Sigmoid colon (tissue), 7 donors: ENCODE data around the gene BGN. TPM values are rescaled to one million over a fixed set of nuclear protein-coding genes. Genes with fewer than 3 reads are reported as not detected.

ENCODE experiments used
- DNase-seq: peaks from one replicate; pipeline ENCODE4 v3.0.0-alpha.2; 2019
- H3K27ac ChIP-seq, 4 donors: fragments of 200-600 bp; sonication (generic); one replicate each; pipeline ENCODE4 v1.5.1; 2016 to 2019; ENCODE audit warnings: mild to moderate bottlenecking in 1 of 4
- H3K27me3 ChIP-seq, 3 donors: fragments of 200-600 bp; sonication (generic); one replicate each; pipeline ENCODE4 v1.5.1; 2019; ENCODE audit warnings: mild to moderate bottlenecking in 1 of 3
- H3K36me3 ChIP-seq, 4 donors: fragments of 200-600 bp; sonication (generic); one replicate each; pipeline ENCODE4 v1.5.1; 2016 to 2019
- H3K4me1 ChIP-seq, 4 donors: fragments of 200-600 bp; sonication (generic); one replicate each; pipeline ENCODE4 v1.5.1; 2017 to 2019
- H3K4me3 ChIP-seq, 4 donors: fragments of 200-600 bp; sonication (generic); one replicate each; pipeline ENCODE4 v1.5.1; 2017 to 2019; ENCODE audit warnings: mild to moderate bottlenecking in 2 of 4, moderate library complexity in 1 of 4
- H3K9me3 ChIP-seq, 4 donors: fragments of 200-600 bp in 3 of 4; sonication (generic) in 3 of 4; one replicate each; pipeline versions ENCODE4 v1.5.1 to v1.6.1; 2013 to 2019
- EP300 ChIP-seq, 4 donors: sonication (generic); formaldehyde crosslinking; IDR thresholded peaks; one replicate each; pipeline ENCODE4 v1.6.1; 2017; ENCODE audit warnings: antibody characterized with exemption in 4 of 4
- POLR2A ChIP-seq, 2 donors: fragments of 450-650 bp; IDR thresholded peaks; one replicate each; pipeline ENCODE4 v1.6.1; 2016; ENCODE audit warnings: antibody characterized with exemption in 2 of 2, mild to moderate bottlenecking in 2 of 2, moderate library complexity in 2 of 2
- POLR2AphosphoS5 ChIP-seq, 4 donors: sonication (generic); formaldehyde crosslinking; IDR thresholded peaks; one replicate each; pipeline ENCODE4 v1.6.1; 2017; ENCODE audit warnings: antibody characterized with exemption in 4 of 4
- WGBS, 2 donors: extraction: QIAGEN DNeasy Blood & Tissue Kit; methylation state at CpG; one replicate each; pipeline ENCODE4 v1.1.7; 2013; 5-methylcytosine and 5-hydroxymethylcytosine counted together
- intact Hi-C: fragments of 100-400 bp; cut with DNase I; formaldehyde crosslinking; loops from one replicate; pipeline ENCODE4 v1.15.1; 2023
- polyA plus RNA-seq, 3 donors: library from polyadenylated mRNA; stranded (reverse); fragments of 200-250 nt; gene quantifications; one replicate each; pipeline ENCODE4 v1.2.3, GENCODE V29; 2013
- total RNA-seq, 4 donors: library from RNA; depleted of rRNA; stranded (reverse); fragments of >200 nt; gene quantifications; one replicate each; pipeline ENCODE4 v1.1.0, GENCODE V29; 2016
- TF ChIP-seq, protein P1 (sequence below), 4 experiments: fragments of 450-650 bp in 3 of 4; fragments of 200-600 bp in 1 of 4; IDR thresholded peaks; one replicate each; pipeline ENCODE4 v1.5.1; 2016 to 2019; ENCODE audit warnings: antibody characterized with exemption in 4 of 4, mild to moderate bottlenecking in 3 of 4, moderate library complexity in 2 of 4
- donor health status: healthy with polysubstance abuse.
- donor health status: Bipolar disorder and iron deficiency.
- donor health status: healthy.

BGN gene
- total RNA-seq = 100 to 1,000 TPM in 1 of 4 donors, 10 to 100 TPM in 1, 1 to 10 TPM in 2; 5.7 to 181 (median 10.1) TPM
- 10 to 100 TPM in 1 of 3 donors, 1 to 10 TPM in 2; 1.8 to 29.9 (median 9.0) TPM for polyA plus RNA-seq

DNA sequence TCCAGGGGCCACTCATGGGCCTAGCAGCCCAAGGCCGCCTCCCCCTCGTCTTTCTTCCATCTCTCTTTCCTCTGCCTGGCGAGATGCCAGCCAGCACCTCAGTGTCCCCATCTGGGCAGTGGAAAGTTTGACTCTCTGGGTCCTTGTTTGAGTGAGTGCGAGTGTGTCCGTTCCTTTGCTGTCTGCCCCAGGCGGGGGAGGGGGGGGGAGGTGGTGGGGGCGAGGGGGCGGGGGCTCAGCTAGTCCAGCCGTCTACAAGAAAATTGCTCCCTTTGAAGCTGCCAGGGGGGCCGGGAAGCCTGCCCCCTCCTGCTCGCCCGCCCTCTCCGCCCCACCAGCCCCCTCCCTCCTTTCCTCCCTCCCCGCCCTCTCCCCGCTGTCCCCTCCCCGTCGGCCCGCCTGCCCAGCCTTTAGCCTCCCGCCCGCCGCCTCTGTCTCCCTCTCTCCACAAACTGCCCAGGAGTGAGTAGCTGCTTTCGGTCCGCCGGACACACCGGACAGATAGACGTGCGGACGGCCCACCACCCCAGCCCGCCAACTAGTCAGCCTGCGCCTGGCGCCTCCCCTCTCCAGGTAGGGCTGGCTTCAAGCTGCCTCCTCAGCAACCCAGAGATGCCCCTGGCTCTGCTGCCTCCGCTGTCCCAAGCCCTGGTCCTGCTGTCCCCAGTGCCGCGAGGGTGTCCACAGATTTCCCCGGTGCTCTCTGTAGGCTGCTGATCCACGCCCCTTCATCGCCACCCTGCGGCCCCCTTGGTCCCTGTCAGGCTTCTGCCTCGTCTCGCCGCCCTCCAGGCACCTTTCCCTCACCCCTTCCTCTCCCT lies at the start of gene BGN:
TSS of gene BGN (plus strand) at position 440 of the 821 bp plus-strand sequence. CDS start 9,652 bp downstream, outside the sequence.
- Histone ChIP-seq H3K27me3 (peaks cover 0 to 7% (median 0%) of the 10 kb centered on the region in 3 donors), H3K4me3 (peak within 1 kb of the TSS in 3 of 4 donors; percentile 20 to 41 (median 23)), H3K4me1 (no peaks in the 10 kb centered on the region), H3K9me3 (no peaks in the 10 kb centered on the region), H3K27ac (peak within 1 kb of the TSS; percentile 17 to 49 (median 30)), H3K36me3 (no peaks in the 10 kb centered on the region)
- no peak for DNase-seq
- 14 to 17% methylated on average over 33 to 39 of the region's 41 CpGs for WGBS, 2 donors
- TF ChIP-seq POLR2AphosphoS5 (IDR thresholded peaks at IDR 0.05) (no peak), POLR2A (IDR thresholded peaks at IDR 0.05) (no peak), EP300 (IDR thresholded peaks at IDR 0.05) (no peak)
- TF ChIP-seq, protein P1, sequence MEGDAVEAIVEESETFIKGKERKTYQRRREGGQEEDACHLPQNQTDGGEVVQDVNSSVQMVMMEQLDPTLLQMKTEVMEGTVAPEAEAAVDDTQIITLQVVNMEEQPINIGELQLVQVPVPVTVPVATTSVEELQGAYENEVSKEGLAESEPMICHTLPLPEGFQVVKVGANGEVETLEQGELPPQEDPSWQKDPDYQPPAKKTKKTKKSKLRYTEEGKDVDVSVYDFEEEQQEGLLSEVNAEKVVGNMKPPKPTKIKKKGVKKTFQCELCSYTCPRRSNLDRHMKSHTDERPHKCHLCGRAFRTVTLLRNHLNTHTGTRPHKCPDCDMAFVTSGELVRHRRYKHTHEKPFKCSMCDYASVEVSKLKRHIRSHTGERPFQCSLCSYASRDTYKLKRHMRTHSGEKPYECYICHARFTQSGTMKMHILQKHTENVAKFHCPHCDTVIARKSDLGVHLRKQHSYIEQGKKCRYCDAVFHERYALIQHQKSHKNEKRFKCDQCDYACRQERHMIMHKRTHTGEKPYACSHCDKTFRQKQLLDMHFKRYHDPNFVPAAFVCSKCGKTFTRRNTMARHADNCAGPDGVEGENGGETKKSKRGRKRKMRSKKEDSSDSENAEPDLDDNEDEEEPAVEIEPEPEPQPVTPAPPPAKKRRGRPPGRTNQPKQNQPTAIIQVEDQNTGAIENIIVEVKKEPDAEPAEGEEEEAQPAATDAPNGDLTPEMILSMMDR (IDR thresholded peaks at IDR 0.05) = peak in 1 of 4 experiments; percentile 27
- intact Hi-C loops = no loop called here

DNA sequence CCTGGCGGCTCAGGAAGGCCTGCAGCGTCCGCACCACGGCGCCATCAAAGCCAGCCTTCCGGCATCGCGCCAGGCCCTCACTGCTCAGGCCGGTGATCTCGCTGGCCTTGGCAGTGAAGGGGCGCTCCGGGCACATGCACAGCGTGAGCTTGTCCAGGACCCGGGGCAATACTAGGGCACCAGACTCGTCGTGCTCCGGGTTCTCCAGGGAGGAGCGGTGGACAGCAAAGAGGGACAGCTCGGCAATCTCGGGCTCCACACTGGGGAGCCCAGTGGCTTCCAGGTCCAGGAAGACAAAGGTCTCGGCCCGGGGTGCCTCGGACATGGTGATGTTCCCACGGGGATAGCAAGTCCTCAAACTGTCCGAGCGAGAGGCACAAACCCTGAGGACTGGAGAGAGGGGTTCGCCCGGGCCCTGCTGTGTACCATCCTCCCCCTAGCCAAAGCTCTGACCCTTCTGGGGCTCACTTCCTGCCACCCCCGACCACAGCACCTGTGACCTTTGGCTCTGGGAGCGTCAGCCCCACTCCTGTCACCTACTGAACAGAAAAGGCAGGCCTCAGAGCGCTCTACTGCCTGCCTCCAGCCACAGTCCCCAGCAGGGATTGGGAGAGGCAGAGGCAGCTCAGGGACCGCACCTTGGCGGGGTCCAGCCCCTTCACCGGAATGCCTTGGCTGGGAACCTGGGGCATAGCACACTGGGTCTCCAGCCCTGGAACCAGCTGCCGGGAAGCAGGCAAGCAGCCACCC lies 49.5 kb upstream of the BGN start:
- 75 to 90% methylated on average over 35 of the region's 35 CpGs for WGBS, 2 donors
- intact Hi-C loops = no loop called here
- DNase-seq = peak; percentile 57
- H3K4me1 ChIP-seq = no peaks in the 10 kb centered on the region
- H3K27ac ChIP-seq = no peak overlapping the region
- TF ChIP-seq, protein P1 (IDR thresholded peaks at IDR 0.05) = no peak
- TF ChIP-seq EP300 (IDR thresholded peaks at IDR 0.05) (no peak), POLR2A (IDR thresholded peaks at IDR 0.05) (no peak), POLR2AphosphoS5 (IDR thresholded peaks at IDR 0.05) (no peak)
- H3K36me3 ChIP-seq = no peaks in the 10 kb centered on the region
- H3K9me3 ChIP-seq = no peaks in the 10 kb centered on the region
- no peak overlapping the region for H3K4me3 ChIP-seq
- H3K27me3 ChIP-seq = no peaks in the 10 kb centered on the region

DNA sequence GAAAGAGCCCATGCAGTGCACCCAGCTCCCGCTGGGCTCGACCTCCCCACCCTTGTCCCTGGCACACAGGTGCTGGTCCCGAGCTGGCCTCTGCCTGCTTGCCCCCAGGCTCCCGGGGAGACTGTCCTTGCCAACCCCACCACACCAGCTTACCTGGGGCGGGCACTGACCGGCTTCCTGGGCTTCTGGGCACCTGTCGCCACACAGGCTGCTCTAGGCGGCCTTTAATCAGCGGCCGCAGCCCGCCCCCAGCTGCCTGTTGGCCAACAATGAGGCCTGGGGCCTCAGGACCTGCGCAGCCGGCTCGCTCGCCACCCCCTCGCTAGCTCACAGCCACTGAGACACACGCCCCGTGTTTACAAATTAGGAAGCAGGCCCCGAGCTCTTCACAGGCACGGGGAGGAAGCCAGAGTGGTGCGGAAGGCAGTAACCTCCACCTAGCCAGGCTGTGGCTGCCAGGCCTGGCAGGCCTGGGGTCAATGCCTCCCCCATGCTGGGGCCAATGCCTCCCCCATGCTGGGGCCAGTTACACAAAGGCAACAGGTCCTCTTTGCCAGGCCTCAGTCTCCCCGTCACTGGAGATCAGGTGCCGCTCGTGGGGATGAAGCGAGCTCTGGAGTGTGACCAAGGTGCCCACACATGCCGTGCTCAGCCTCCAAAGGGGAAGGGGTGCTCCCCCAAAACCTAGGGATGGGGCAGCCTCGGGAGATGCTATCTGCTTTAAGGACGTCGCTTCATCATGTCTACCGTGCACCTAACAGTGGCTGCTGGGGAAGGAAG lies 48.7 kb upstream of the BGN start, which contains the start of gene TREX2:
TSS of gene TREX2 (minus strand) at position 201 of the 780 bp plus-strand sequence. CDS start 626 bp downstream, outside the sequence.
- TF ChIP-seq EP300 (IDR thresholded peaks at IDR 0.05) (no peak), POLR2AphosphoS5 (IDR thresholded peaks at IDR 0.05) (no peak), POLR2A (IDR thresholded peaks at IDR 0.05) (no peak)
- TF ChIP-seq, protein P1 (IDR thresholded peaks at IDR 0.05) = no peak
- Histone ChIP-seq H3K9me3 (no peaks in the 10 kb centered on the region), H3K36me3 (no peaks in the 10 kb centered on the region), H3K27ac (no peak within 1 kb of the TSS), H3K4me3 (no peak within 1 kb of the TSS), H3K27me3 (no peaks in the 10 kb centered on the region), H3K4me1 (no peaks in the 10 kb centered on the region)
- intact Hi-C loops = no loop called here
- DNase-seq = peak; percentile 55
- 65 to 80% methylated on average over 30 of the region's 30 CpGs for WGBS, 2 donors

DNA sequence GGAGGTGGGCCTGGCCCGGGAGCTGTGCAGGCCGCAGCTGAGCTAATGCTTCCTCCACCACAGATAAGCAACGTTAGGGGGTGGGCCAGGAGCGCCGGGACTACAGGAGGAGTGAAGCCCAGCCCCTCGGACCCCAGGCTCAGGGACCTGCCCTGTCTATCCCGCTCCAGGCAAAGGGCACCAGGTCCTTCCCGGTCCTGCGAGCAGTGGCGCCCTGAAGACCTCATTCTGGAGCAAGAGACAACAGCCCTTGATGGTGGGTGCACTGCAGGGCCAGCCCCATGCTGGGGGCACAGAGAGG lies 48.2 kb upstream of the BGN start:
- WGBS, 2 donors = 80 to 85% methylated on average over 10 of the region's 10 CpGs
- intact Hi-C loops = no loop called here
- Histone ChIP-seq H3K36me3 (no peaks in the 10 kb centered on the region), H3K27me3 (no peaks in the 10 kb centered on the region), H3K9me3 (no peaks in the 10 kb centered on the region), H3K4me1 (no peaks in the 10 kb centered on the region), H3K27ac (no peak overlapping the region), H3K4me3 (no peak overlapping the region)
- DNase-seq = peak; percentile 66
- TF ChIP-seq POLR2AphosphoS5 (IDR thresholded peaks at IDR 0.05) (no peak), EP300 (IDR thresholded peaks at IDR 0.05) (no peak), POLR2A (IDR thresholded peaks at IDR 0.05) (no peak)
- TF ChIP-seq, protein P1 (IDR thresholded peaks at IDR 0.05) = no peak
